OCI-LY1 (cell line): ENCODE data around the gene GPR68.
"Not testable (repeated sequence)": the region's sequence is repeated elsewhere in the genome, so short reads cannot be mapped to it uniquely, and the experiment has no call there.

Experiments
- H2AFZ ChIP-seq: fragments of 200-600 bp; sonication (generic), shearing (Covaris generic); 2 replicates; pipeline ENCODE4 v1.6.0; 2014; ENCODE audit warnings: antibody characterized with exemption, mild to moderate bottlenecking, low read length
- H3F3A ChIP-seq: fragments of 200-600 bp; sonication (generic), shearing (Covaris generic); 2 replicates; pipeline ENCODE4 v1.6.0; 2014; ENCODE audit warnings: mild to moderate bottlenecking, antibody characterized with exemption, low read length, moderate library complexity; ENCODE audit not compliant: insufficient read depth
- H3K27ac ChIP-seq: fragments of 200-600 bp; sonication (generic); 2 replicates; pipeline ENCODE4 v1.5.1; 2014; ENCODE audit warnings: low read length, mixed run types, mild to moderate bottlenecking, low read depth; ENCODE audit not compliant: poor library complexity, severe bottlenecking
- H3K27me3 ChIP-seq: fragments of 200-600 bp; sonication (generic); 2 replicates; pipeline ENCODE4 v1.6.0; 2014; ENCODE audit warnings: antibody characterized with exemption, mild to moderate bottlenecking, low read length, moderate library complexity; ENCODE audit not compliant: insufficient read depth
- H3K36me3 ChIP-seq: fragments of 200-600 bp; sonication (generic); 2 replicates; pipeline ENCODE4 v1.6.1; 2014; ENCODE audit warnings: mild to moderate bottlenecking, antibody characterized with exemption, low read length, moderate library complexity, mixed read lengths; ENCODE audit not compliant: insufficient read depth
- H3K4me1 ChIP-seq: fragments of 200-600 bp; sonication (generic); 2 replicates; pipeline ENCODE4 v1.5.1; 2014; ENCODE audit warnings: mild to moderate bottlenecking, low read length, moderate library complexity; ENCODE audit not compliant: insufficient read depth, severe bottlenecking
- H3K4me2 ChIP-seq: fragments of 200-600 bp; sonication (generic), shearing (Covaris generic); 2 replicates; pipeline ENCODE4 v1.6.1; 2014; ENCODE audit warnings: low read length
- H3K4me3 ChIP-seq: fragments of 200-600 bp; sonication (generic); 2 replicates; pipeline ENCODE4 v1.5.1; 2014; ENCODE audit warnings: low read length, low read depth, mild to moderate bottlenecking, mixed read lengths; ENCODE audit not compliant: poor library complexity, severe bottlenecking
- H3K79me2 ChIP-seq: fragments of 200-600 bp; shearing (Covaris generic); 2 replicates; pipeline ENCODE4 v1.6.1; 2016; ENCODE audit warnings: mixed run types, low read length, mixed read lengths; ENCODE audit not compliant: insufficient read depth
- H3K9ac ChIP-seq: fragments of 200-600 bp; sonication (generic), shearing (Covaris generic); 2 replicates; pipeline ENCODE4 v1.6.1; 2014; ENCODE audit warnings: mild to moderate bottlenecking, low read length, mixed read lengths
- H3K9me2 ChIP-seq: fragments of 200-600 bp; sonication (generic), shearing (Covaris generic); 2 replicates; pipeline ENCODE4 v1.6.1; 2014; ENCODE audit warnings: low read depth, mild to moderate bottlenecking, low read length, mixed read lengths
- H3K9me3 ChIP-seq: fragments of 200-600 bp; shearing (Covaris generic); 2 replicates; pipeline ENCODE4 v1.6.1; 2014; ENCODE audit warnings: low read length, mixed read lengths
- H4K20me1 ChIP-seq: fragments of 200-600 bp; sonication (generic), shearing (Covaris generic); 2 replicates; pipeline ENCODE4 v1.6.0; 2016; ENCODE audit warnings: mild to moderate bottlenecking, low read length; ENCODE audit not compliant: insufficient read depth
- EZH2 ChIP-seq: fragments of 200-600 bp; sonication (generic), shearing (Covaris generic); IDR thresholded peaks from 2 replicates; pipeline ENCODE4 v1.8.0; 2017; ENCODE audit warnings: borderline replicate concordance, mixed run types, mild to moderate bottlenecking, antibody characterized with exemption, low read length, moderate library complexity, mixed read lengths
- TF ChIP-seq, protein P1 (sequence below): fragments of 200-600 bp; sonication (generic), shearing (Covaris generic); IDR thresholded peaks from 2 replicates; pipeline ENCODE4 v1.5.1; 2017; ENCODE audit warnings: mild to moderate bottlenecking, antibody characterized with exemption, low read length, moderate library complexity, mixed read lengths

Gene GPR68

DNA sequence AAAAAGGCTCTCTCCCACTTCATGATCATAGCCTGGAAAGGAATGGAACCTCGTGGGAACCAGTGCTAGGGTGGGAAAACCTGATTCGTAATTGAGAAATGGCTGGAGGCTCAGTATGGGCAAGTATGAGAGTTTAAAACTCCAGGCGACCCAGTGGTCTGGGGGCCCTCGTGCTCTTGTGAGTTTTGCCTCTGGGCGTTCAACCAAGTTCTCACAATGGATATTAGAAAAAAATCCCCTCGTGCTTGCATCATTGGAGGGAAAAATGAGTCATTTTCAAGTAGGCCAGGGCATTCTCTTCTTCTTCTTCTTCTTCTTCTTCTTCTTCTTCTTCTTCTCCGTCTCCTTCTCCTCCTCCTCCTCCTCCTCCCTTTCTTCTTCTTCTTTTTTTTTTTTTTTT lies 39.0 kb downstream of the GPR68 start:
- Histone ChIP-seq H3K4me2 (no peak overlapping the region), H3K9me3 (no peaks in the 10 kb centered on the region), H3K9me2 (no peaks in the 10 kb centered on the region), H3F3A (no peaks in the 10 kb centered on the region), H3K4me3 (no peak overlapping the region), H3K9ac (no peak overlapping the region), H3K36me3 (peaks cover 83% of the 10 kb centered on the region), H3K4me1 (no peaks in the 10 kb centered on the region), H2AFZ (no peak overlapping the region), H3K79me2 (no peaks in the 10 kb centered on the region), H3K27me3 (no peaks in the 10 kb centered on the region), H4K20me1 (no peaks in the 10 kb centered on the region), H3K27ac (no peak overlapping the region)
- no peak for TF ChIP-seq EZH2
- TF ChIP-seq, protein P1, sequence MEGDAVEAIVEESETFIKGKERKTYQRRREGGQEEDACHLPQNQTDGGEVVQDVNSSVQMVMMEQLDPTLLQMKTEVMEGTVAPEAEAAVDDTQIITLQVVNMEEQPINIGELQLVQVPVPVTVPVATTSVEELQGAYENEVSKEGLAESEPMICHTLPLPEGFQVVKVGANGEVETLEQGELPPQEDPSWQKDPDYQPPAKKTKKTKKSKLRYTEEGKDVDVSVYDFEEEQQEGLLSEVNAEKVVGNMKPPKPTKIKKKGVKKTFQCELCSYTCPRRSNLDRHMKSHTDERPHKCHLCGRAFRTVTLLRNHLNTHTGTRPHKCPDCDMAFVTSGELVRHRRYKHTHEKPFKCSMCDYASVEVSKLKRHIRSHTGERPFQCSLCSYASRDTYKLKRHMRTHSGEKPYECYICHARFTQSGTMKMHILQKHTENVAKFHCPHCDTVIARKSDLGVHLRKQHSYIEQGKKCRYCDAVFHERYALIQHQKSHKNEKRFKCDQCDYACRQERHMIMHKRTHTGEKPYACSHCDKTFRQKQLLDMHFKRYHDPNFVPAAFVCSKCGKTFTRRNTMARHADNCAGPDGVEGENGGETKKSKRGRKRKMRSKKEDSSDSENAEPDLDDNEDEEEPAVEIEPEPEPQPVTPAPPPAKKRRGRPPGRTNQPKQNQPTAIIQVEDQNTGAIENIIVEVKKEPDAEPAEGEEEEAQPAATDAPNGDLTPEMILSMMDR: no peak

DNA sequence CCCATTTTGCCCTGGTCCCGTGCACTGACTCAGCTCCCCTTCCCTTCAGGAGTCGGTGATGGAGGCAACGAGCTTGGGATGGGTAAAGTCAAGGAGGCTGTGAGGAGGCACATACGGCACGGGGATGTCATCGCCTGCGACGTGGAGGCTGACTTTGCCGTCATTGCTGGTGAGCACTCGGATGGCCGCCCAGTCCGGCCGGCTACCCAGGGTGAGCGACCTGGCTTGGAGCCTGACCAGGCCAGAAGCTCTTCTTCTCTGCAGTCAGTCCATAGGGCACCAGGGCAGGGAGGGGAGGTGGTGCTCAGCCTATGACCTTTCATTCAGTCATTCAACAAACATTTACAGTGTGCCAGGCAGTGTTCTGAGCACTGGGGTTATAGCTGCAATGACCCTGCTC lies 39.8 kb downstream of the GPR68 start:
- Histone ChIP-seq H3K4me1 (no peaks in the 10 kb centered on the region), H2AFZ (no peak overlapping the region), H4K20me1 (no peaks in the 10 kb centered on the region), H3K79me2 (no peaks in the 10 kb centered on the region), H3K9me2 (no peaks in the 10 kb centered on the region), H3K9me3 (no peaks in the 10 kb centered on the region), H3F3A (no peaks in the 10 kb centered on the region), H3K27me3 (no peaks in the 10 kb centered on the region), H3K4me2 (no peak overlapping the region), H3K4me3 (no peak overlapping the region), H3K36me3 (peaks cover 83% of the 10 kb centered on the region), H3K9ac (no peak overlapping the region), H3K27ac (no peak overlapping the region)
- TF ChIP-seq, protein P1: no peak
- TF ChIP-seq EZH2: no peak

DNA sequence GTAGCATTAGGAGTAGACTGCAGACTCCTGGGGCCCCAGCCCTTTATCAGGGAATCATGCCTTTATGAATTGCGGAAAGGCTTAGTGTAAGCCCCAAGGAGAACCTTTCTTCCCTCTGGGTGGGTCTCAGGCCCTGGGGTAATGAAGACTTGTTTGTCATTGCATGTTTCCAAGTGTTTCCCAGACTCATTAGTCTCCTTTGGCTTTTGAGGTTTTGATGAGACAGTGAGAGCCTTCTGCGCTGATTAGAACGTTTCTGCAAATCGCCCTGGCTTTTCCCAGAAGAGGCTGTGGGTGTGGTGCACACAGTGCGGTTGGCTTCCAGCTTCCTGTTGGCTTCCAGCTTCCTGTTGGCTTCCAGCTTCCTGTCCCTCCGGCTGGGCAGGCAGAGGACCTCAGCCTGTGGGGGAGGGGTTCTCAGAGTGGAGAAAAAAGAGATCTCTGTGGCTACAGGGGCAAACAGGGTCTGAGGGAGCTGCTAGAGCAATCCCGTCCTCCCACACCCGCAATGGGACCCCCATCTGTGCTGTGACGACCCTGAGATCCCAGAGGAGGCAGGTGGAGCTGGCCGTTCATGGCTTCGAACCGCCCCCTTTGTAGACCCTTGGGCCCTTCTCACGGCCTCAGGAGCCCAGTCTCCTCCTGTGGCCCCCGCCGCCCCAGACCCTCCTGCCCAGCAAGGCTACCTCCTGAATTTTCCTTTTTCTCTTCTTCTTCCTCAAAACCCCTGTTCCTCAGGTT lies 42.1 kb downstream of the GPR68 start:
- no peak overlapping the region for H2AFZ ChIP-seq
- no peak overlapping the region for H3K9ac ChIP-seq
- H3K27ac ChIP-seq: no peak overlapping the region
- H3K27me3 ChIP-seq: no peaks in the 10 kb centered on the region
- H3K4me1 ChIP-seq: no peaks in the 10 kb centered on the region
- H3F3A ChIP-seq: no peaks in the 10 kb centered on the region
- no peaks in the 10 kb centered on the region for H4K20me1 ChIP-seq
- no peak overlapping the region for H3K4me3 ChIP-seq
- H3K79me2 ChIP-seq: no peaks in the 10 kb centered on the region
- no peak overlapping the region for H3K4me2 ChIP-seq
- TF ChIP-seq, protein P1: no peak
- no peak for TF ChIP-seq EZH2
- H3K9me2 ChIP-seq: no peaks in the 10 kb centered on the region
- H3K9me3 ChIP-seq: no peaks in the 10 kb centered on the region
- H3K36me3 ChIP-seq: peaks cover 72% of the 10 kb centered on the region

DNA sequence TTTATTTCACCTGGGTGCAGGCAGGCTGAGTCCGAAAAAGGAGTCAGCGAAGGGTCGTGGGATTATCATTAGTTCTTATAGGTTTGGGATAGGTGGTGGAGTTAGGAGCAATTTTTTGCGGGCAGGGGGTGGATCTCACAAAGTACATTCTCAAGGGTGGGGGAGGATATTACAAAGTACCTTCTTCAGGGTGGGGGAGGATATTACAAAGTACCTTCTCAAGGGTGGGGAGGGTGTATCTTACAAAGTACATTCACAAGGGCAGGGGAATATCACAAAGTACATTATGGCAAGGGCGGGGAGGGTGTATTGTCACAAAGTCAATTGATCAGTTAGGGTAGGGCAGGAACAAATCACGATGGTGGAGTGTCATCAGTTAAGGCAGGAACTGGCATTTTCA lies 43.7 kb downstream of the GPR68 start:
- H3K4me3 ChIP-seq, H3K9me3 ChIP-seq, H3K27me3 ChIP-seq, H4K20me1 ChIP-seq, H3K4me2 ChIP-seq, H3F3A ChIP-seq, H2AFZ ChIP-seq, H3K27ac ChIP-seq, H3K4me1 ChIP-seq, H3K79me2 ChIP-seq, H3K9me2 ChIP-seq, H3K9ac ChIP-seq: not testable (repeated sequence)
- peaks cover 72% of the 10 kb centered on the region for H3K36me3 ChIP-seq
